NCI-H146 treated with DMSO at 0.1 percent for 48 hours (cell line): ENCODE results near the gene OR2S2.
"Not testable (repeated sequence)": the region's sequence is repeated elsewhere in the genome, so short reads cannot be mapped to it uniquely, and the experiment has no call there.

Experiments
- DNase-seq: peaks from one replicate; lab custom pipeline; 2025; ENCODE audit not compliant: unreplicated experiment; lab: John Stamatoyannopoulos, UW

Gene OR2S2, protein sequence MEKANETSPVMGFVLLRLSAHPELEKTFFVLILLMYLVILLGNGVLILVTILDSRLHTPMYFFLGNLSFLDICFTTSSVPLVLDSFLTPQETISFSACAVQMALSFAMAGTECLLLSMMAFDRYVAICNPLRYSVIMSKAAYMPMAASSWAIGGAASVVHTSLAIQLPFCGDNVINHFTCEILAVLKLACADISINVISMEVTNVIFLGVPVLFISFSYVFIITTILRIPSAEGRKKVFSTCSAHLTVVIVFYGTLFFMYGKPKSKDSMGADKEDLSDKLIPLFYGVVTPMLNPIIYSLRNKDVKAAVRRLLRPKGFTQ

DNA sequence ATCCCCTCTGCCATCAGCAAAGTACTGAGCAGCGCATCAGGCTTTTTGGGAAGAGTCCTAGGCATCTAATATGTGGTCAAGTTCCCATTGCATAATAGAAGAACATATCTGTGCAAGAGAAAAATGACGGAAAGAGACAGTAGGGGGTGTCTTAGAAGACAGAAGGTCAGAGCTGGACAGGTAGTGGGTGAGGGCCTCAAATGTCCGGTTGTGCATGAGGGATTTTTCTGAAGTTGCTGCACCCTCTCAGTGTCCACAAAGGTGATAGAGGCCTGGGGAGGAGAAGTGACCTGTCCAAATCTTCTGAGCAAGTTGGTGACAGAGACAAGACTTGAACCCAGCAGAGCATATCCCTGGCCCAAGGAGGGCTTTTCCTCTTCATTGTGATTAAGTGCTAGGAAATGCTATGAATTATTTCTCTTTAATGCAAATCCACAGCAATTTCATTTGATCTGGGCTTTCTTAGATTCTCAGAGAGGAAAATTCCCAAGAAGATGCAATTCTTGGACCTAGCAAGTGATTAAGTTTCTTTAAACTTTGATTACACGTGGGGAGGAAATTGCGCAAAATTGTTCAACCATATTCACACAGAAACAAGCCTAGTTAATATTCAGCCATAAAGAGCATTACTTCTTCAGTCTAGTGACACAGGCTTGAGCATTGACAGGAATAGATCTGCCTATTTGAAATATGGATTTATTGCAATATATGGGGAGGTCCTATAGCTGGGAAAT lies at the start of gene OR2S2:
TSS of gene OR2S2 (minus strand) at position 51 of the 734 bp plus-strand sequence. CDS start 56 bp downstream, outside the sequence.
- no peak for DNase-seq

DNA sequence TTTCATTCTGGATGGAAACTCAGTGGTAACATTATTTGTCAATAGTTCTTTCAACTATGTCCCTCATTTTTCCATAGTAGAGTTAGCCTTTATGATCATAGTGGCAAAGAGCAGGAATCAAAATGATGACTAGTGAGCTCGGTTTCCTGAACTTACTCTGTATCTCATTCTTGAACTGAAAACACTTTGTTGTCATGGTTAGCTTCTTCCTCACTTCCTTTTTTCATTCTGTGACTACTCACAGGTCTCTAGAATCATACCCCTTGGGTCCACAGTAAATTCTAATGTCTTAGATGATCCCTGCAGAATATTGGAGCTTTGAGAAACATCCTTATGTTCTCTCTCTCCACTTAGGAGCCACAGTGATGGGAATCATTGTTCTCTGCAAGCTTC lies 49.4 kb upstream of the OR2S2 start:
- no peak for DNase-seq

DNA sequence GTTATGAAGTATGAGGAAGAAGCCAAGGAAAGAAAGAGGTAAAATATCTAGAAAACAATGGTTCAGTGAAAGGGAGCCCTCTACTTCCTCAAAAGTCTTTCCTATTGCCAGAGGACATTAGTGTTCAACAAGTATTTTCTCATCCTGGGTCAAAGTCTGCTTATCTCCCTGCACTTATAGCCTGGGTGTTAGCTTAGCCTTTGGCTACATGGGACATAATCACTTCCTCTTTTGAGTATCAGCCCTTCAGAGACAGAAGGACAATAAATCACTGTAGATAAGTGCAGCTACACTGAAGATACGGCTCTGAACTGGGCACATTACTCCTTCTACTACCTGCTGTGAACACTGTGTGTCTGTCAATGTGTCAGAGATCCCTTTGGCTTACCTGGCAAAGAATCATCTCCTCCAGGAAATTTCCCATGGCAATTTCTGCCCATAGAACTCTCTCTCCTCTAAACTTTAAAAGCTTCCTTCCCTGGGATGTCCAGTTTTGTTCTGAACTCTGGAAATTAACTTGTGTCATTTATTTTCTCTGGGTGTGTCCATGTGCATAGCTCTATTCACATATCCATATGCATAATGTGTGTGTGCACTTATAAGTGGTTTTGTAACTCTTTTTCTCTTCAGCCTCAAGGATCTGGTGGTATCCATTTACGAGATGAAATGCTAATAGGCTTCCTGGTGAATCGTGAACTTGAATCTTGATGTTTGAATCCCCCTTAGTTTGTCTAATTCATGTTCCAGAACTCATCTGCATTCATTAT lies 48.8 kb upstream of the OR2S2 start:
- no peak for DNase-seq

DNA sequence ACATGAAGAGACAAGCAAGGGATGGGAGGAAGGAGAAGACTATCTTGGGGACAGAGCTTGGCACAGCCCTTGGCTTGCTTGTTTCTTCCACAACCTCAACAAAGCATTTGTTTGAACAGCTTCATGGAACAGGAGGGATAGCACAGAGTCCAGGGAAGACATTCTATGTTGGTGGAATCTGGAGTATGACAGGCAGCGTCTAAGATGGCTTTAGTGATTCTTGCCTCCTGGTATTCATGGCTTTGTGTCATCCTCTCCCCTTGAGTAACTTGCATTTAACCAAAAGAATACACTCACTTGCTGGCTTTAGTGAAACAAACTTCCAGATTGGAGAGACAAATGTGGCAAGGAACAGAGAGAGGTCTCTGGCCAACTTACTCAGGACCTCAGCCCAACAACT lies 47.9 kb upstream of the OR2S2 start:
- DNase-seq: no peak

DNA sequence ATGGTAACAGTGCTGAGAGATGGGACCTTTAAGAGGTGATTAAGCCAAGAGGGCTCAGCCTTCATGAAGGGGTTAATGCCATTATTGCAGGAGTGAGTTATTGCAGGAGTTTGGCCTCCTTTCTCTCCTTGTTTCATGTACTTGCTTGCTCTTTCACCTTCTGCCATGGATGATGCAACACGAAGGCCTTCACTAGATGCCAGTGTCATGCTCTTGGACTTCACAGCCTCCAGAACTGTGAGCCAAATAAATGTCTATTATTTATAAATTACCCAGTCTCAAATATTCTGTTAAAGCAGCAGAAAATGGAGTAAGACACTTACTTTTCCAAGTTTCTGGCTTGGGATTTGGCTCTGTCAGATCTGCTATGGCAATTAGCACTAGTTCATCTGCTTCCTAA lies 40.4 kb upstream of the OR2S2 start:
- no peak for DNase-seq

DNA sequence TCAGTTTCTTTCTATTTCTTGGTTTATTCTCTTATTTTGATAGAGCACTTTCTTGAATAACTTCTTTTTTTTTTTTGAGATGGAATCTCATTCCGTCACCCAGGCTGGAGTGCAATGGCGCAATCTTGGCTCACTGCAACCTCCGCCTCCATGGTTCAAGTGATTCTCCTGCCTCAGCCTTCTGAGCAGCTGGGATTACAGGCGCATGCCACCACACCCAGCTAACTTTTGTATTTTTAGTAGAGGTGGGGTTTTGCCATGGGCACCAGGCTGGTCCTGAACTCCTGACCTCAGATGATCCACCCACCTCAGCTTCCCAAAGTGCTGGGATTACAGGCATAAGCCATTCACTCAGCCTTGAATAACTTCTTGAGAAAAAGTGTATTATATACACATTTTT lies 39.1 kb upstream of the OR2S2 start:
- DNase-seq: not testable (repeated sequence)

DNA sequence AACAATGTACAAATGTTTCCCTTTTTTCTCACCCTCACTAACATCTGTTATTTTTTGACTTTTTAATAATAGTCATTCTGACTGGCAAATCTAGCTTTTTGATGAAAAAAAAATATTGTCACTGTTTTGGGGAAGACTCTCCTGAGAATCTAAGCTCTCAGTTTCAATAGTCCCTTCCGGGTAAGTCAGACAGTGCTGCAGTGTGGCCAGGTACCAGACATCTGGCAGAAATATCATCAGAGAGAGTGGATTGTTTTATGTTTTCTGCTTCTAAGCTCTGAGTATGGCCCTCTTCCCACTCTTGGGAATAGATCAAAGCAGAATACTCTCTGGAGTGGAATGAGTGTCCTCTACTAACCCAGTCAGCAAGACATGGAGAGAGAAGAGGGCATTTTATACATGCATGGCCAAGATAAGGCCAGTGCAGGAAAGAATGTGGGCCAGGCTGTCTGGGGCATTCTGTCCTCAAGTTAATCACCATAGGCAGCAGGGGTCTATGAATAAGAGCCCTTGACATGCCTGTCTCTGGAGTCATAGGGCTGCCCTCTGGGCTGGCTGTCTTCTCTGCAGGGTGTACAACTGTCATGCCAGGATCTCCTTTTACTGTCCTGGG lies 38.5 kb upstream of the OR2S2 start:
- DNase-seq: no peak

DNA sequence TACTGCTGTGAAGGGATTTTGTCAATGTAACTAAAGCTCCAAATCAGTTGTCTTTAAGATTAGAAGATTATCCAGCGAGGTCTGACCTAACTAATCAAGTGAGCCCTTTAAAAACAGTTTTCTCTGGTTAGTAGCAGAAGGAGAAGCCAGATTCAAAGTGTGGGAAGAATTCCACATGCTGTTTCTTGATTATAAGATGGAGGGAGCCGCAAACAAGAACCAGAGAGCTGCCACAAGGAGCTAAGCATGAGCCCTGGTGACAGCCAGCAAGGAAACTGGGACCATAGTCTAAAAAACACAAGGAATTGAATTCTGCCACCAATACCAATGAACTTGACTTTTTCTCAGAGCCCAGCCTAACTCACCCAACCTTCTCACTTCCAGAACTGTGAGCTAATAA lies 37.0 kb upstream of the OR2S2 start:
- DNase-seq: no peak

DNA sequence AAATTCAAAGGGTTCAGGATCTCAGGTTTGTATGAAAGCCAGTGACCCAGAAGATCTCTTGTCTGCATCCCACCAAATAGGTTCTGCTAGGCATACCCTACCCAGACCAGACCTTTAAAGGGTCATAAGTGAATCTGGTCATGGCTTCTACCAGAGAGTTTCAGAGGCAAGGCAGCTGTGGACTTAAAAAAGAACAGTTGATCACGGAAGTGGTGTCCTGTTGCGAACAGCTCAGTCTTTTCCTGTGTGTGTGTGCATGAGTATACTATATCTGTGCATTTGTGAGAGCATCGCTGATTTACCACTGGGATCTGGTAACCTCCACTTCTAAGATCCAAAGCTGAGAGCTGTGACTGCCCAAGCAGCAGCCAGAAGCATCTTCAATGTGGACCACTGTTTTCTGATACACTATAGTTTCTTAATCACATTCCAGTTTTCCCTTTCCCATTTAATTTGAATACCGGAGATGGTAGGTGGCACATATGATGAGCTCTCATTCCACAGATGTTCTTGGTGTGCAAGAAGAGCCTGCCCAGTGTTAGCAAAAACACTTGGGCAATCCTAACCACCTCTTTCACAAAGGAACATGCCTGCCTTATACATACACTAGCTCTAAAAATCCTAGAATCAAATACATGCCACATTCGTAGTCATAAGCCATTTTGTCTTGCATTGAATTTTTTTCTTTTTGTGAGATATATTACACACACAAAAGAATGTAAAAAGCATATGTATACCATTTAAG lies 36.2 kb upstream of the OR2S2 start:
- DNase-seq: no peak

DNA sequence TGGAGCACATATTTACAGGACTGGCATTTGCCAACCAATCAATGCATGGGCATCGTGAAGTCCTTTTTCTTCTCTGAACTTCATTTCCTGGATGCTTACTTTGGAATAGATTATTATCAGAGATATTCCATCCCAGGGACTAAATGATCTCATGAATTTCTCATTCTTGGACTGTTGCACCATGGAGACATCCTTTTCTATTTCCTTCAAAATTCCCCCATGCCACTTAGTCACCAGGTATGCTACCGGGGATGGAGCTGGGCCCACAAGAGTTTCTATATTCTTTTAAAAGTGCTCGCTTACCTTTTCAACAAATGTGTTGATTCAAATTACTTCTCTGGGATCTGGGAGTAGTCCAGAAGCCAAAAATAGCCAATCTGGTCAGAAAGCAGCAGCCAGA lies 35.2 kb upstream of the OR2S2 start:
- not testable (repeated sequence) for DNase-seq

DNA sequence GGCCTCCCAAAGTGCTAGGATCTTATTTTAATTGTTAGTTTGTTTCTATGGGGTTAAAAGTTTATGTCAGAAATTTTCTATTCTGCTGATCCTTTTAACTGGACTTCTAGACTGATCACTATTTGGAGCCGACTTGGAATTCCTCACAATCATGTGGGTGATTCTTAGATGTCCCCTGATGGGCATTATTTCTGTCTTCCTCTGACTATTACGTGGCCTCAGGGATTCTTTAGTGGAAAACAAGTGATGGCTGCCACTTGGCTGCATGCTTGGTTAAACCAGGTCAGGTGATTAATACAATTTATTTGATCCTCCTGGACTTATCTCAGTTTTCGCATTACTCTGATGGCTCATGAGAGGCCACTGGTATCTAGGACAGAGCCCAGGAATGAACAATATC lies 32.2 kb upstream of the OR2S2 start:
- no peak for DNase-seq

DNA sequence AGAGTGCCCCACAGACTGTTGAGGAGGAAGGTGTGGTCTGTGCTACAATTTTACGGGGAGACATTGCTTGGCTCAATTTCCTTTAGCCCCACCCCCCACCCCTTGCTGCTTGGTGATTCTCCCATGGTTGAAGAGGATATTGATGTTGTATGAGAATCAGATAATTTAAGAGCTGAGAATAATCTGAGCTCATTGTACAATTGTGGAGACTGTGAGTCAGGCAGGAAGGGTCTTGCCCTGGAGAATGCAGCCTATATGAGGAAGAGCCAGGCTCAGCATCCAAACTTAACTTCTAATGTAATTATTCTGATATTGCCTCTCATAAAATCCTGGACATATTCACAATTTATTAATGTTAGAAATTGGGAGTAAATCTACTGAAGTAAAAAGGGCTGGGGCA lies 26.1 kb upstream of the OR2S2 start:
- DNase-seq: no peak

DNA sequence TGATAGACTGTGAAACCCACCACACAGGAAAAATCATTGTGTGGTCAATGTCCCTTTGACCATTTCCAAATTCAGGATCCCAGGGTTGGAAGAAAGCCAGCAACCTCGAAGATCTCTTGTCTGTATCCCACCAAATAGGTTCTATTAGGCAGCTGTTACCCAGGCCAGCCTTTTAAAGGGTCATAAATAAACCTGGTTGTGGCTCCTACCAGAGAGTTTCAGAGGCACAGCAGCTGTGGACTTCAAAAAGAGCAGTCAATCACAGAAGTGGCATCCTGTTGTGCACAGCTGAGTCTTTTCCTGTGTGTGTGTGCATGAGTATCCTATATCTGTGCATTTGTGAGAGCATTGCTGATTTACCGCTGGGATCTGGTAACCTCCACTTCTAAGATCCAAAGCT lies 23.7 kb upstream of the OR2S2 start:
- DNase-seq: no peak

DNA sequence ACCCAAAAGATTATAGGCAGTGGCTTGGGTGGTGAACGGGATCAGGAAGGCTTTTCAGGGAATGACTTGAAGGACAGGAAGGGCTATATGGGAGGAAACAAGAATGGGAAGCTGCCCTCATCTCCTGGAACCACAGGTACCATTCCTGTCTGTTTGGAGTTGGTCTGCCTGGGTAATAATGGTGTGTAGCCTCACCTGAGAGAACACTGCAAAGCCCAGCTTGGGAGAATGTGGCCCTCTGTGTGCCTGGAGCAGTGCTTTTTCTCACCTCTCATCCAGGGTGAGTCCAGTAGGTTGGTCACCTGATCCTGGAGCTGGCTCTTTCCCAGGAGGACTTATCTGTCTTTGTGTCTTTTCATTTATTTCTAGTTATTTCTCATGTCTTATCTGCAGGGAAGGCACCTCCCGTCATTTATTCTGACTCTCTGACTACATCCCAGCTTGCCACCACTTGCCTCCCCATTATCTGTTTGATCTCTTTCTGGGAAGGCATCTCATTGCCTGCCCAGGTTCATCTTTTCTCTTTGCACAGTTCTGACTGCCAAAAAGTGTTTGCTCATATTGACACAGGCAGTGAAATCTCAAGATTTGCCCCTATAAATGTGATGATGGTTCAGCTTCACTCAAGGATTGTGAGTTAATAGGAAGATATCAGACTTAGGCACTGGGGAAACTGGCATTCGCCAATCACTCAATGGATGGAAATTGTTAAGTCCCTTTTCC lies 22.5 kb upstream of the OR2S2 start:
- DNase-seq: no peak

DNA sequence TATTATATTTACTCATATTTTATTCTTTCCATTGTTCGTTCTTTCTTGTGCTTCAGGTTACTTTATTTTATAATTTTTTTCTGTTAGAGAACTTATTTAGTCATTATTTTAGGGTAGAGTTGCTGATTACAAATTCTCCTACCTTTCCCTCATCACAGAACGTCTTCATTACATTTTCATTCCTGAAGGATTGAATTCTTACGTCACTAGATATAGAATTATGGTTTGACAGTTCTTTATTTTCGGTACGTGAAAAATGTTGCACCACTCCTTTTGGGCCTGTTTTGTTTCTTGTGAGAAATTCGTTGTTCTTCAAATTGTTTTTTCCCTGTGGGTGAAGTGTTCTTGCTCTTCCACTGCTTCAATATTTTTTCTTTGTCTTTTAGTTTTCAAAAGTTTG lies 20.8 kb upstream of the OR2S2 start:
- no peak for DNase-seq

DNA sequence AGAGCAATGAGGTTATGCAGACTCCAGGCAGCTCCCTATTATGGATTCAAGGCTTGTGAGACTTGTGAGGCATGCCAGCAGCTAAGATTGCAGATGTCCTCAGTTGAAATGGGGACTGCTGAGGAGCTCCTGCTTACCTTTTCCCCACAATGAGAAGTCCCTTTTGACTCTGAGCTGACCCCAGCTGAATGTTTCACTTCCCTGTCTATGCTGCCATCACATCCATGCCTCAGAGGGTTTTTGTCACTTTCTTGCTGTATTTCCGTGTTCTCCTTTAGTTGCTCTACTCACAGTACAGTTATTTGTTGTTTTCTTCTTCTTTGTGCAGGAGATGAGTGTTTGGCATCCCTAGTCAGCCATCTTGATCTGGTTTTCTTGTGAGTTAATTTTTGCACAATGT lies 18.8 kb upstream of the OR2S2 start:
- DNase-seq: no peak

DNA sequence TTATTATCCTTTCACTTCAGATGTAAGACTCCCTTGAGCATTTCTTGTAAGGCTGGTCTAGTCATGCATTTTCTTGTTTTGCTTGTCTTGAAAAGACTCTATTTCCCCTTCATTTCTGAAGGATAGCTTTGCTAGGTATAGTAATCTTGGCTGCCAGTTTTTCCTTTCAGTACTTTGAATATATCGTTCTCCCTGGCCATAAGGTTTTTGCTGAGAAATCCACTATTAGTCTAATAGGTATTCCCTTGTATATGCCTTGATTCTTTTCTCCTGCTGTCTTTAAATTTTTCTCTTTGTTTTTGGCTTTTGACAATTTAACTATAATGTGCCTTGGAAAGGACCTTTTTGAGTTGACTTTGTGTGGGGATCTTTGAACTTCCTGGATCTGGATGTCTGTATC lies 16.8 kb upstream of the OR2S2 start:
- DNase-seq: no peak

DNA sequence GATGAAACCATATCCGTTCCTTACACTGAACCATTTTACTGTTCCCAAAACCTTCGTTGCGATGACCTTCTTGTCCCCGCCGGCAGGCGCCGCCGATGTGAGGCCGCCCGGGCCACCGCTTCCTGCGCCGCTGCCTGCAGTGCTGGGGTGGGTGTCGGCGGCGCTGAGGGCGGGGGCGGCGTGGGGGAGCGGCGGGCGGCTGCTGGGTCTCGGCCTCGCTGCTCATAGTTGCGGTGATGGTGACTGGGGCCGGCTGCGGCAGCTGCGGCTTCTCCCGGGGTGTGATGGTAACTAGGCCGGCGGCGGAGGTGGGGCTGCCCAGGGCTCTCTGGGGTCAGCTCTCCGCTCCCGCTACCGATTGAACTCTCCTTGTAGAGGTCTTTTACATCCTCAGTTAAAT lies 14.1 kb upstream of the OR2S2 start:
- DNase-seq: no peak

DNA sequence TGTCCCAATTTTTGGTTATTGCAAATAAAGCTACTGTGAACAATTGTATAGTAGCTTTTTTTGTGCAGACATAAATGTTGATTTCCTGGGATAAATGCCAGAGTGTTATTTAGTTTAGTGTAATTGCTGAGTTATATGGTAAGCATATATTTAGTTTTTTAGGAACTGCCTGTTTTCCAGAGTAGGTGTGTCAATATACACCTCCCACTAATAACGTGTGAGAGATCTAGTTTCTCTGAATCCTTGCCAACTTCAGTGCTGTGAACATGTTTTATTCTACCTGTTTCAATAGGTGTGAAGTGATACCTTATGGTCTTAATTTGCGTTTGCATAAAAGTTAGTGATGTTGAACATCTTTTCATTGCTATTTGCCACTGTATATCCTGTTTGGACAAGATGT lies 9.1 kb upstream of the OR2S2 start:
- DNase-seq: no peak

DNA sequence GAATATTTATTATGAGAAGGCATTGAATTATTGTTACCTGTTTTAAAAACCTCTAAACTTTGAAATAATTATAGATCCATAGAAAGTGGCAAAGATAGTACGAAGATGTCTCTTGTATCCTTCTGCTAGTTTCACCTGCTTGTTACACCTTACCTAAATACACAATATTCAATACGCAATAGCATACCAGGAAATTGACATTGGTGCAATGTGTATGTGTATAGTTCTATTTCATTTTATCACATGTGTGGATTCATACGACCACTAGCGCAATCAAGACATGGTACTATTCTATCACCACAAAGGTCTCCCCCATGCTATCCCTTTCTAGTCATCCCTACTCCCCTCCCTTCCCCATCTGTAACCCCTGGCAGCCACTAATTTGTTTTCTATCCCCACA lies 8.5 kb upstream of the OR2S2 start:
- DNase-seq: no peak
